ENCODE measurements around the gene NRN1. TPM values are rescaled to one million over a fixed set of nuclear protein-coding genes. Genes with fewer than 3 reads are reported as not detected.

Gene NRN1, protein sequence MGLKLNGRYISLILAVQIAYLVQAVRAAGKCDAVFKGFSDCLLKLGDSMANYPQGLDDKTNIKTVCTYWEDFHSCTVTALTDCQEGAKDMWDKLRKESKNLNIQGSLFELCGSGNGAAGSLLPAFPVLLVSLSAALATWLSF
- total RNA-seq = under 1 TPM; 0.44 to 0.57 TPM
- polyA plus RNA-seq (2013, experiment 1 of 2) = 3.9 TPM
- 2.8 TPM for polyA plus RNA-seq (2013, experiment 2 of 2)
- long read RNA-seq, experiment 1 = 0 reads
- long read RNA-seq, experiment 2, partial matches to known transcripts = 0 of 1 reads
- long read RNA-seq, experiment 2, other reads (novel, unspliced or antisense) = 1 of 1 reads
- long read RNA-seq, experiment 3, partial matches to known transcripts = 1 of 4 reads
- long read RNA-seq, experiment 3, other reads (novel, unspliced or antisense) = 3 of 4 reads
- long read RNA-seq, experiment 4, partial matches to known transcripts = 0 of 1 reads
- long read RNA-seq, experiment 4, other reads (novel, unspliced or antisense) = 1 of 1 reads

- Mint-ChIP-seq H3K9me3 (no peaks in the 10 kb centered on the region), H3K4me3 (peak within 1 kb of the TSS; percentile 60), H3K36me3 (ENCODE audit: low read depth) (no peaks in the 10 kb centered on the region), H3K4me1 (peaks cover 36% of the 10 kb centered on the region), H3K27ac (no peak within 1 kb of the TSS), H3K27me3 (ENCODE audit: insufficient read depth) (peaks cover 82% of the 10 kb centered on the region)
- peak; percentile 70 for DNase-seq
- Histone ChIP-seq H3K4me3 (ENCODE audit: low read length) (peak within 1 kb of the TSS; percentile 84), H3K27me3 (ENCODE audit: control insufficient read depth, insufficient read depth, low read length, poor library complexity, severe bottlenecking) (peaks cover 92% of the 10 kb centered on the region), H3K9me3 (ENCODE audit: control insufficient read depth, low read length) (no peaks in the 10 kb centered on the region), H3K9ac (ENCODE audit: extremely low read depth, low read length, poor library complexity, severe bottlenecking) (no peak within 1 kb of the TSS), H3K27ac (ENCODE audit: low read depth, low read length) (no peak within 1 kb of the TSS), H3K4me1 (ENCODE audit: control insufficient read depth, insufficient read depth, low read length) (peaks cover 11% of the 10 kb centered on the region), H3K36me3 (ENCODE audit: control insufficient read depth, insufficient read depth, low read length) (no peaks in the 10 kb centered on the region)
- TF ChIP-seq CTCF (conservative IDR thresholded peaks at IDR 0.05) = no peak
- WGBS, 2 experiments (ENCODE audit: insufficient coverage in 1 of 2, insufficient read length in 1 of 2) = 0 to 3% methylated on average over 13 to 51 of the region's 51 CpGs
These were observed at the start of gene NRN1 for GRCh38 chr6:6006428-6007365. TSS of gene NRN1 (minus strand) at chr6:6006925. CDS start at chr6:6006749, 176 bp downstream.

DNA sequence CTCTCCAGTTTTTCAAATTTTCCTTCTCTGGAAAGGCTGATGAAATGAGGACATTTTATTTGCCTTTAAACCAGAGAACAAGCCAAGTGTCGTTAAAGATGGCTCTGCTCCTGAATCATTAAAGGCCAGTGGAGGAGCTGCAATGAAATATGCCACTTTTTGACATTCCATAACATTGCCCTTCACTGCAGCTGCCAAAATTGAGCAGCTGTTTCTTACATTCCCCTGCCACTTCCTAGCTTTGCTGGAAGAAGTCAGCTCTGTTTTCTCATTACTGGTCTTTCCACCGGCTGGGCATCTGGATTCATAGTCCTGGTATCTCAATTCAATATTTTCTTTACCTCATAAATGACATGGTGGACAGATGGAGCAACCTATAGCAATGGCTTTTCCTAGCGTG lies 45.5 kb upstream of the NRN1 start:
- H3K27ac ChIP-seq (ENCODE audit: low read depth, low read length) = no peak overlapping the region
- no peak for DNase-seq
- Mint-ChIP-seq H3K4me3 (no peak overlapping the region), H3K9me3 (peaks cover 7% of the 10 kb centered on the region), H3K4me1 (no peaks in the 10 kb centered on the region), H3K36me3 (ENCODE audit: low read depth) (no peaks in the 10 kb centered on the region), H3K27me3 (ENCODE audit: insufficient read depth) (no peaks in the 10 kb centered on the region), H3K27ac (no peak overlapping the region)
- WGBS, 2 experiments (ENCODE audit: insufficient coverage in 1 of 2, insufficient read length in 1 of 2) = 88 to 100% methylated on average over 3 of the region's 3 CpGs
- no peak overlapping the region for H3K9ac ChIP-seq (ENCODE audit: extremely low read depth, low read length, poor library complexity, severe bottlenecking)
- no peaks in the 10 kb centered on the region for H3K4me1 ChIP-seq (ENCODE audit: control insufficient read depth, insufficient read depth, low read length)
- H3K9me3 ChIP-seq (ENCODE audit: control insufficient read depth, low read length) = no peaks in the 10 kb centered on the region
- no peaks in the 10 kb centered on the region for H3K36me3 ChIP-seq (ENCODE audit: control insufficient read depth, insufficient read depth, low read length)
- no peak for TF ChIP-seq CTCF (conservative IDR thresholded peaks at IDR 0.05)
- H3K4me3 ChIP-seq (ENCODE audit: low read length) = no peak overlapping the region
- peaks cover 7% of the 10 kb centered on the region for H3K27me3 ChIP-seq (ENCODE audit: control insufficient read depth, insufficient read depth, low read length, poor library complexity, severe bottlenecking)

GRCh38 chr6:6046716-6047115 lies 40.0 kb upstream of the NRN1 start:
- Mint-ChIP-seq H3K4me3 (no peak overlapping the region), H3K9me3 (peaks cover 7% of the 10 kb centered on the region), H3K27me3 (ENCODE audit: insufficient read depth) (peaks cover 2% of the 10 kb centered on the region), H3K27ac (no peak overlapping the region), H3K36me3 (ENCODE audit: low read depth) (no peaks in the 10 kb centered on the region), H3K4me1 (no peaks in the 10 kb centered on the region)
- DNase-seq = no peak
- H3K27ac ChIP-seq (ENCODE audit: low read depth, low read length) = no peak overlapping the region
- H3K4me3 ChIP-seq (ENCODE audit: low read length) = no peak overlapping the region
- H3K9ac ChIP-seq (ENCODE audit: extremely low read depth, low read length, poor library complexity, severe bottlenecking) = no peak overlapping the region
- no peaks in the 10 kb centered on the region for H3K9me3 ChIP-seq (ENCODE audit: control insufficient read depth, low read length)
- TF ChIP-seq CTCF (conservative IDR thresholded peaks at IDR 0.05) = no peak
- 92 to 100% methylated on average over 1 to 2 of the region's 2 CpGs for WGBS, 2 experiments (ENCODE audit: insufficient coverage in 1 of 2, insufficient read length in 1 of 2)
- no peaks in the 10 kb centered on the region for H3K27me3 ChIP-seq (ENCODE audit: control insufficient read depth, insufficient read depth, low read length, poor library complexity, severe bottlenecking)
- no peaks in the 10 kb centered on the region for H3K4me1 ChIP-seq (ENCODE audit: control insufficient read depth, insufficient read depth, low read length)
- H3K36me3 ChIP-seq (ENCODE audit: control insufficient read depth, insufficient read depth, low read length) = no peaks in the 10 kb centered on the region
